Testis (tissue), 2 donors: ENCODE data around the gene CNTN5.

Source experiments
- CTCF ChIP-seq, 3 experiments: fragments of 450-650 bp in 2 of 3; fragments of 200-600 bp in 1 of 3; sonication (generic) in 1 of 3; IDR thresholded peaks; one replicate each; pipeline ENCODE4 v1.5.1; 2016 to 2019; ENCODE audit warnings: antibody characterized with exemption in 3 of 3, mild to moderate bottlenecking in 2 of 3, moderate library complexity in 1 of 3
- POLR2A ChIP-seq: fragments of 450-650 bp; IDR thresholded peaks from one replicate; pipeline ENCODE4 v1.6.1; 2017; ENCODE audit warnings: antibody characterized with exemption, mild to moderate bottlenecking, moderate library complexity

GRCh38 chr11:99911116-99911515 is 890.4 kb downstream of the CNTN5 start:
- no peak for TF ChIP-seq CTCF (IDR thresholded peaks at IDR 0.05)
- TF ChIP-seq POLR2A = no peak
